NCI-H2107 (cell line): ENCODE data around the gene MRPS18A.
"Not testable (repeated sequence)": the region's sequence is repeated elsewhere in the genome, so short reads cannot be mapped to it uniquely, and the experiment has no call there.

ENCODE experiments used
- DNase-seq: peaks from one replicate; lab custom pipeline; 2025; lab: John Stamatoyannopoulos, UW

MRPS18A gene

GRCh38 chr6:43671011-43671800 is 16.4 kb downstream of the MRPS18A start:
- DNase-seq = no peak

- no peak for DNase-seq
Observed at GRCh38 chr6:43670623-43670986, 17.0 kb downstream of the MRPS18A start.

- no peak for DNase-seq
Observed at GRCh38 chr6:43669922-43670622, 17.5 kb downstream of the MRPS18A start.

GRCh38 chr6:43669050-43669921 is 18.3 kb downstream of the MRPS18A start:
- no peak for DNase-seq

GRCh38 chr6:43668151-43669028 is 19.2 kb downstream of the MRPS18A start:
- DNase-seq = peak; percentile 62

GRCh38 chr6:43667245-43668150 is 20.1 kb downstream of the MRPS18A start:
- DNase-seq = peak; percentile 39

GRCh38 chr6:43666196-43666920 is 21.2 kb downstream of the MRPS18A start:
- no peak for DNase-seq

GRCh38 chr6:43665376-43665775 is 22.2 kb downstream of the MRPS18A start:
- no peak for DNase-seq

- not testable (repeated sequence) for DNase-seq
Observed at GRCh38 chr6:43662948-43663347, 24.6 kb downstream of the MRPS18A start.

GRCh38 chr6:43658161-43658560 is 29.4 kb downstream of the MRPS18A start:
- no peak for DNase-seq

- no peak for DNase-seq
Observed at GRCh38 chr6:43657221-43657802, 30.3 kb downstream of the MRPS18A start.

GRCh38 chr6:43652822-43653221 is 34.8 kb downstream of the MRPS18A start:
- DNase-seq = not testable (repeated sequence)

GRCh38 chr6:43648248-43648647 is 39.3 kb downstream of the MRPS18A start:
- DNase-seq = no peak

GRCh38 chr6:43647613-43648012 is 40.0 kb downstream of the MRPS18A start:
- no peak for DNase-seq

GRCh38 chr6:43645613-43645964 is 42.0 kb downstream of the MRPS18A start:
- DNase-seq = no peak

- no peak for DNase-seq
Observed at GRCh38 chr6:43644940-43645612, 42.5 kb downstream of the MRPS18A start, which contains the start of gene RSPH9. RSPH9 (plus strand) TSS chr6:43645036; CDS start chr6:43645099, 63 bp downstream.

GRCh38 chr6:43639984-43640800 is 47.4 kb downstream of the MRPS18A start:
- DNase-seq = no peak

GRCh38 chr6:43636308-43636659 is 51.3 kb downstream of the MRPS18A start:
- DNase-seq = no peak
